Endometrial microvascular endothelial cells (primary cell): ENCODE measurements around the gene TSR3. TPM values are rescaled to one million over a fixed set of nuclear protein-coding genes. Genes with fewer than 3 reads are reported as not detected.

ENCODE experiments used
- in situ Hi-C: cut with HindIII; loops from 2 replicates; pipeline ENCODE4 v1.10.0; 2017; ENCODE audit warnings: low sequenced_read_pairs, low pct_unique_long_range_greater_than_20kb; ENCODE audit errors: inconsistent ontology term
- total RNA-seq: library from RNA; depleted of rRNA; stranded (reverse); fragments of >200 nt; gene quantifications from one replicate; pipeline ENCODE4 v1.2.3, GENCODE V29; 2015; ENCODE audit errors: inconsistent ontology term

Gene TSR3
- total RNA-seq, 1 donor from 2014 or later, result 91.1 TPM

- in situ Hi-C loops, result loop anchor here (25.0 kb wide), 1 partner anchor 108 kb away; the partner anchor contains the start of genes CLCN7, PTX4 and TELO2
These were observed 27.8 kb upstream of the TSR3 start for GRCh38 chr16:1379304-1380076.

- in situ Hi-C loops, result loop anchor here (25.0 kb wide), 1 partner anchor 108 kb away; the partner anchor contains the start of genes CLCN7, PTX4 and TELO2
These were observed 27.2 kb upstream of the TSR3 start for GRCh38 chr16:1378804-1379303.

- in situ Hi-C loops, result loop anchor here (25.0 kb wide), 1 partner anchor 109 kb away; the partner anchor contains the start of genes CLCN7, PTX4 and TELO2
These were observed 26.6 kb upstream of the TSR3 start for GRCh38 chr16:1378087-1378803.

- in situ Hi-C loops, result loop anchor here (25.0 kb wide), 1 partner anchor 110 kb away; the partner anchor contains the start of genes CLCN7, PTX4 and TELO2
These were observed 25.8 kb upstream of the TSR3 start for GRCh38 chr16:1377406-1378010.

GRCh38 chr16:1375741-1376410 is 24.2 kb upstream of the TSR3 start:
- in situ Hi-C loops, result loop anchor here (25.0 kb wide), 1 partner anchor 111 kb away; the partner anchor contains the start of genes CLCN7, PTX4 and TELO2

- in situ Hi-C loops, result loop anchor here (25.0 kb wide), 1 partner anchor 112 kb away; the partner anchor contains the start of genes CLCN7, PTX4 and TELO2
These were observed 23.6 kb upstream of the TSR3 start for GRCh38 chr16:1375298-1375640.

GRCh38 chr16:1374418-1375297 is 23.0 kb upstream of the TSR3 start:
- in situ Hi-C loops, result loop anchor here (25.0 kb wide), 1 partner anchor 113 kb away; the partner anchor contains the start of genes CLCN7, PTX4 and TELO2

- in situ Hi-C loops, result no loop called here
These were observed 20.7 kb upstream of the TSR3 start for GRCh38 chr16:1372292-1372950.

- in situ Hi-C loops, result no loop called here
These were observed 19.6 kb upstream of the TSR3 start for GRCh38 chr16:1371054-1371978.

- in situ Hi-C loops, result no loop called here
These were observed 16.0 kb upstream of the TSR3 start for GRCh38 chr16:1367486-1368174.

GRCh38 chr16:1366712-1367299 is 15.1 kb upstream of the TSR3 start:
- in situ Hi-C loops, result no loop called here

GRCh38 chr16:1366060-1366711 is 14.5 kb upstream of the TSR3 start:
- in situ Hi-C loops, result no loop called here

GRCh38 chr16:1364510-1364909 is 12.8 kb upstream of the TSR3 start:
- in situ Hi-C loops, result no loop called here

- in situ Hi-C loops, result no loop called here
These were observed 11.9 kb upstream of the TSR3 start for GRCh38 chr16:1363501-1364041.

GRCh38 chr16:1362807-1363206 is 11.1 kb upstream of the TSR3 start:
- in situ Hi-C loops, result no loop called here
